Dedifferentiated amniotic fluid mesenchymal stem cell (primary cell): Measurements from ENCODE around the gene MDH2.
"Not testable (repeated sequence)": the region's sequence is repeated elsewhere in the genome, so short reads cannot be mapped to it uniquely, and the experiment has no call there.

Experiments
- DNase-seq: peaks from one replicate; pipeline ENCODE4 v3.0.0-alpha.2; 2016; ENCODE audit errors: extremely low spot score

Gene MDH2

DNA sequence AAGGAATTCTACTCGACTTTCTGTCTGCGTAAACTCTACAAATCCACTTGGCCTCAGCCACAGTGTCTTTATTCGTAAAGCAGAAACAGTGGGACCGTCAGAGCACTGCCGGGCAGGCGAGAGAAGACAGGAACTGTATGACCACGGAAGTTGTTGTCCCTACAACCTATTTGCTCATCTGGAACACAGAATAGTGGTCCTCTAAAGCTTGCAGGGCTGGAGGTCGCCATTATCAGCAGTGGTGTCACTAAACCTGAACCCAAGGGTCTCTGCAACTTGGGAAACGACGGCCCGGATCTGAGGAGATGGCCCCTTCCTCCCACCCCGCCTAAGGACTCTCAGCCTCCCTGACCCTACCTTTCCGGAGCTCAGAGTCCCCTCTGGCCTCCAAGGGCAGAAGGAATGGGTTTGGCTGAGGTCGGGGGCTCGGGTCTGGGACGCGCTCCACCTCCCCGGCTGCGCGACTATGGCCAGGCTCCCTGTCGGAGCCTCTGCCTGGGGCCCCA lies 548 bp upstream of the MDH2 start:
- no peak for DNase-seq

GRCh38 chr7:76048668-76048988 lies 722 bp downstream of the MDH2 start:
- peak; percentile 24 for DNase-seq

- no peak for DNase-seq
These were observed 1.4 kb downstream of the MDH2 start for GRCh38 chr7:76049295-76049694.

- no peak for DNase-seq
These were observed 2.6 kb downstream of the MDH2 start for GRCh38 chr7:76050545-76050944.

DNA sequence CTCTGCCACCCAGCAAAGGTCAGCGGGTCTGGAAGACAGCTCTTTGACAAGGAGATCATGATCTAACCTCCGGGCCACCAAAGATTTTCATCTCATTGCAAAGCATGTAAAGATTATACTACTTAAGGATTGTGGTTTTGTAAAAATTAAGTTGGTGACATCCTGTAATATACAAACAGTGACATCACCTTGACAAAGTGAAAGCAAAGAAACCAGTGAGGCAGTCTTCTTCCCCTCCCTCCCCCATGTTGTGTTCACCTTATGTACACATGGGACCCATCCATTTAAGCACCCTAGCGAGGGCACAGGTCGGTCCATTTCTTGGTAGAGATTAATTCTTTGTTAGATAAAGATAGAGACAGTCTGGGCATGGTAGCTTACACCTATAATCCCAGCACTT lies 3.9 kb downstream of the MDH2 start:
- DNase-seq = no peak

DNA sequence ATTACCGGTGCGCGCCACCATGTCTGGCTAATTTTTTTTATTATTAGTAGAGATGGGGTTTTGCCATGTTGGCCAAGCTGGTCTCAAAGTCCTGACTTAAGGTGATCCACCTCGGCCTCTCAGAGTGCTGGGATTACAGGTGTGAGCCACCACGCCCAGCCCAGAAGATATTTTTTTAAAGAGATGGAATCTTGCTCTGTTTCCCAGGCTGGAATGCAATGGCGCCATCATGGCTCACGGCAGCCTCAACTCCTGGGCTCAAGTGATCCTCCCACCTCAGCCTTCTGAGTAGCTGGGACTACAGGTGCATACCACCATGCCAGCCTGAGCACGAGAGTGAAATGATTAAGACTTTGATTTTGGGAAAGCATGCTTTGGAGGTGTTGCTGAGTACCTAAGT lies 4.8 kb downstream of the MDH2 start:
- DNase-seq = not testable (repeated sequence)

GRCh38 chr7:76053461-76053860 lies 5.6 kb downstream of the MDH2 start:
- DNase-seq = no peak

- peak; percentile 24 for DNase-seq
These were observed 6.5 kb downstream of the MDH2 start for GRCh38 chr7:76054123-76055120.

DNA sequence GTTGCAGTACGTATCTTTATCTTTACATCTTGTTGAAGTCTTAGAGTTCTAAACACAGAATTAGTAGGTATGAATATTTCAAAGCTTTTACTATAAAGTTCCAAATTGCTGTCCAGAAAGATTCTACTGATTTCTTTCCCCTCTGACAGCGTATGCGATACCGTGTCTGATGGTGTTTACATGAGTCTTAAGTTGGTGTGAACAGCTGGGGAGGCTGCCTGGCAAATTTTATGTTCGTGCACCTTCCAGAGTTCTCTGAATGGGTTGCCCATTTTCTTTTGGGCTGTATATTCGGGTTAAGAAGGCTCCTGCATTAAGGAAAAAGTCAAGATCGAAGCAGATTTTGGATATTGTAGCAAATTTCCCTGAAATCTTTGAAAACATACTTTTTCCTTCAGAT lies 8.3 kb downstream of the MDH2 start:
- no peak for DNase-seq

GRCh38 chr7:76057103-76057812 lies 9.4 kb downstream of the MDH2 start:
- no peak for DNase-seq

DNA sequence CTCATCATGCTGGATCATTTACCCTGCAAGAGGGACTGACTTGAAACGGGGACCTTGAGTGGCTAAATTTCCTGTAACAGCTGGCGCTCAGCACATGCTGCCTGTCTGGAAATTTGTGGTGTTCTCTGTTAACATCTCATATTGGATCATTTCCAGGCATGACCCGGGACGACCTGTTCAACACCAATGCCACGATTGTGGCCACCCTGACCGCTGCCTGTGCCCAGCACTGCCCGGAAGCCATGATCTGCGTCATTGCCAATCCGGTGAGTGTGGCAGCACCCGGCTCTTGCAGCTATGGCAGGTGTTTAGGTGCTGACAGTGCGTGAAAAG lies 9.9 kb downstream of the MDH2 start:
- no peak for DNase-seq

DNA sequence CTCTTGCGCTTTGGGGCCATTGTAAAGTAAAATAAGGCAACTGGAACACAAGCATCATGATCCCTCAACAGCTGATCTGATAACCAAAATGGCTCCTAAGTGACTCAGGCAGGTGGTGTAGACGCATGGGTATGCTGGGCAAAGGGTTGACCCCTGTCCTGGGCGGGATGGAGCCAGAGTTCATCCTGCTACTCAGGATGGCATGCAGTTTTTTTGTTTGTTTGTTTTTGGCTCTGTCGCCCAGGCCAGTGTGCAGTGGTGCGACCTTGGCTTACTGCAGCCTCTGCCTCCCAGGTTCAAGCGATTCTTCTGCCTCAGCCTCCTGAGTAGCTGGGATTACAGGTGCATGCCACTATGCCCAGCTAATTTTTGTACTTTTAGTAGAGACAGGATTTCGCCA lies 10.8 kb downstream of the MDH2 start:
- DNase-seq = not testable (repeated sequence)

DNA sequence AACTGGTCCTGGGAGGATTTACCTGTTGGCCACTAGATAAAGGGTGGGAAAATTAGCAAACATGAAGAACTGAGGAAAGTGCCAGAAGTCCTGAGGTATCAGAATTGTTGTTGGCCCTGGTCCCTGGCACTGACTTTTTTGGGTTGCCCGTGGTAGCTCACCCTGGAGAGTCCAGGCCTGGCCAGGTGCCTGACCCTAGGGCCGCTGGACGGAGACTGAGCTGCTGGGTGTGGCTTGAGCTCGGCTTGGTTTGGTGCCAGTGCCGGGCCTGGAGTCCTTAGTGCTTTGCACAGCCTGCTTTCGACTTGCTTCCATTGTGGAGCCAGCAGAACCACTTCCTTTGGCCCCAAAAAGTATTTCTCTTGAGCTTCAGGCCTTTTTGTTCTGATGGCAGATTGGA lies 12.9 kb downstream of the MDH2 start:
- no peak for DNase-seq

DNA sequence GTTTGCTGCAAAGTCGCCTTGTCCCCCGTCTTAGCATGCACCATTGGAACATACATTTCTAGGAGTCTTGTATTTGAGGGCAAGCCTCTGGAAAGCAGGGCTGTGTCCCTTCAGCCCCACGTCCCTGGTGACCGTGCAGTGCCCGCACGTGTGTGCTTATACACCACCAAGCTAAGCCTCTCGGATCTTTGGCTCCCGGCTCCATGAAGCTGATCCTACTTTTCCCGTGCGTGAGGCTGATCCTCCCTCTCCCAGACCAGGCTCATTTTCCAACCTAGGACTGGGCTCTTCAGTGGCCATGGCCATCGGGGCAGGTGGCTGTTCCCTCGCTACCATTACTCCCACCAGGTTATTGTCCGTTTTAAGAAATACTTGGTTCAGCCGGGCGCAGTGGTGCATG lies 14.3 kb downstream of the MDH2 start:
- no peak for DNase-seq

GRCh38 chr7:76063114-76063513 lies 15.2 kb downstream of the MDH2 start:
- DNase-seq = no peak

DNA sequence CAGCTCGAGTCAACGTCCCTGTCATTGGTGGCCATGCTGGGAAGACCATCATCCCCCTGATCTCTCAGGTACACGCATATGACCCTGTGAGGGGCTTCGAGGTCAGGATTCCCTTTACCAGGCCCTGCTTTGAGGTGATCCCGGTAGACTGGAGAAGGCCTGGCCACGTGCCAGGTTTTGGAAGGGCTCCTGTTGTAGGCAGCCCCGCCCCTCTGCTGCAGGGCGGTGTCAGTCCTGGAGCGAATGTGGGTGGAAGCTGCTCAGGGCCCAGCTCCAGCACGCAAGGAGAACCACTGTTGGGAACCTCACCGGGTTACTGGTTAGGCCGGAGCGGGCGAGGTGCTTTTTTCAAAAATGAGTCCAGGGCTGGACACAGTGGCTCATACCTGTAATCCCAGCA lies 15.6 kb downstream of the MDH2 start:
- no peak for DNase-seq

DNA sequence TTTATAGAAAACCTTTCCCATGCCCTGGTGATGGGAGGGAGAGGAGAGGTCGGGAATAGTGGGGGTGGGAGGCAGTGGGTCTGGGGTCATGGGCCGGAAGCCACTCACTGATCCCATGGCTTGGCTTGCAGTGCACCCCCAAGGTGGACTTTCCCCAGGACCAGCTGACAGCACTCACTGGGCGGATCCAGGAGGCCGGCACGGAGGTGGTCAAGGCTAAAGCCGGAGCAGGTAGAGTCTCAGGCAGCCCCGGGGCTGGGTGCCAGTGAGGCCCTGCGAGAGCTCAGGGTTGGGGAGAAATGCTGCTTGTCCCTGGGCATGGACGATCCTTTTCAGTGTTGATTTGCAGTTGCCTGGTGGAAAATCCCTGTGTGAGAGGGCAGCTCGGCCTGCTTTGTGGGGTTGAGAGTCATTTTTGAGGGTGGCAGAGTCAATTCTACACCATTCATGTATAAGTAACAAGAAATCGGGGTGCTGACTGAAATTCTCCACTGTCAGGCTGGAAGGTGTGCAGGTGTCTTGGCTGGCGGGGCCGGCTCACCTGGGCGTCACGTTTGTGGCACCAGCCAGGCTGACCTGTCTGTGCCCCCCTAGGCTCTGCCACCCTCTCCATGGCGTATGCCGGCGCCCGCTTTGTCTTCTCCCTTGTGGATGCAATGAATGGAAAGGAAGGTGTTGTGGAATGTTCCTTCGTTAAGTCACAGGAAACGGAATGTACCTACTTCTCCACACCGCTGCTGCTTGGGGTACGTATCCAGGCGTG lies 16.5 kb downstream of the MDH2 start:
- DNase-seq = no peak

DNA sequence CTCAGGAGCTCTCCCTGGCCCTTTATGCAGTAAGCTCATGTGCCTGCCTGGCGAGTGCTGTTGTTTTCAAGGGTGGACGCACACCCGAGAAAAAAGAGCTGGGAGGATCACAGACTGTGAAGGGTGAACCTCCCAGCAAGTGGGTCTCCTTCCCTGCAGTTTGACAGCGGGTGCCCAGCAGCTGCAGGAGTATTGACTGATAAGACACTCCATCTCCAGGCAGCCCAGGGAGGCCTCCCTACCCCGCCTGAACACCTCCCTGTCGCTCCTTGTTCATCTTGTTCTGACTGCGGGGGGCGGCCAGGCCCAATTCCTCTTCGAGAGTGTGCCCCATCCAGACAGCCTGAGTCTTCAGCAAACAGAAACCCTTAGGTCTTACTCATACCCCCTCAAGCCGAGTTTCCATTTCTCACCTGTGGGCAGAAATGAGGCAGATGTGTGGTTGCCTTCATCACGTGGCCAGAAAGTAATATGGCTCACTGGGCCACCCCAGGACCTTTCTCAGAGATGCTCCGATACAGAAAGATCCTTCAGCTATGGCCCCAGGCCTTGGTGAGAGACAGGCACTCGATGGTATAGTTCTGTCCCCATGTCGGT lies 17.2 kb downstream of the MDH2 start:
- no peak for DNase-seq

DNA sequence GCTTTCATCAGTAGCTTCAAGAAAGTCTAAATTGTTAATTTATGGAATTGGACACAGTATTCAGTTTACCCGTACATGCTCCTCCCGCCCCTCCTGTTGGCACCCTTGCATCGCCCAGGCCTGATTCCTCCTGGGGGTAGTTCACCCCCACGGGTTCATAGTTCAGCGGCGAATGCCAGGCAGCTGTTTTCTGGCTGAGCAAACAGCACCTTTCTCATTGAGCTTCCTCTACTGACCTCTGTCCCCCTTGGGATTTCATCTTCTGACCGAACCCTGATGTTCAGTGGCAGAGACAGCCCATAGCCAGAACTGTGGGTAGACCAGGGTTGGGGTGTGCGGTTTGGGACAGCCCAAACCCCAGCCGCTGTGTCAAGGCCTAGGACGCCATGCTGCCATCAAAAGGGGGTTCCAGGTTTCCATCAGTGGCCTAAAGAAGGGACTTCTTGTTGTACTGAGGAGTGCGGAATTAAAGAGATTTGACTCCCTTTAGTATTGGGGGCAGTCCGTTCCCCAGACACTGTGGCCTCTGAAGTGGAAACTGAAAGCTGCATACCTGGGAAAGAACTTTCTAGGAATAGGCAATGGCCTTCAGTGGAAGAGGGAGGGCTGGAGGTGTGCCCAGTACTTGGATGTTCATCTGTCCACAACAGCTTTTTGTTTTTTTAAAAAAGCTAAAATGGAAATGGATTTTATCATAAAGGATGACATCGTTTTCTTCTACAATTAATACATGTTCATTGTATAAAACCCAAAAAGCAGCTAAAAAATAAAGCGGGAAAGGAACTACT lies 19.0 kb downstream of the MDH2 start:
- DNase-seq = no peak

GRCh38 chr7:76069238-76069638 lies 21.3 kb downstream of the MDH2 start:
- DNase-seq = peak; percentile 38
